Psoas muscle (tissue), 8 donors: ENCODE results near the gene PCSK4. TPM values are rescaled to one million over a fixed set of nuclear protein-coding genes. Genes with fewer than 3 reads are reported as not detected.
"Not testable (repeated sequence)": the region's sequence is repeated elsewhere in the genome, so short reads cannot be mapped to it uniquely, and the experiment has no call there.

Source experiments
- ATAC-seq, 4 donors: fragments of 200-7000 bp; cut with Tn5 transposase; one replicate each; pipeline ENCODE4 v1.9.1; 2020; ENCODE audit warnings: moderate library complexity in 3 of 4, mild to moderate bottlenecking in 2 of 4
- DNase-seq, 2 donors: peaks; one replicate each; pipeline ENCODE4 v3.0.0-alpha.2; 2020
- H3K27ac ChIP-seq: fragments of 200-600 bp; one replicate; pipeline ENCODE4 v1.8.0; 2022
- H3K27me3 ChIP-seq, 3 donors: fragments of 200-600 bp in 1 of 3; one replicate each; pipeline versions ENCODE4 v1.6.1 to v1.8.0; 2013 to 2022; ENCODE audit warnings: low read length in 2 of 3, mild to moderate bottlenecking in 2 of 3, moderate library complexity in 1 of 3; ENCODE audit not compliant: insufficient read depth in 3 of 3
- H3K36me3 ChIP-seq, 2 donors: fragments of 200-600 bp in 1 of 2; one replicate each; pipeline versions ENCODE4 v1.6.1 to v1.8.0; 2013 to 2022; ENCODE audit warnings: low read depth in 1 of 2, mild to moderate bottlenecking in 1 of 2, moderate library complexity in 1 of 2; ENCODE audit not compliant: insufficient read depth in 1 of 2
- H3K4me1 ChIP-seq: fragments of 200-600 bp; one replicate; pipeline ENCODE4 v1.8.0; 2022
- H3K4me3 ChIP-seq: fragments of 200-600 bp; one replicate; pipeline ENCODE4 v1.8.0; 2022; ENCODE audit warnings: mild to moderate bottlenecking
- H3K9me3 ChIP-seq: fragments of 200-600 bp; one replicate; pipeline ENCODE4 v1.8.0; 2022
- CTCF ChIP-seq: fragments of 200-600 bp; IDR thresholded peaks from one replicate; pipeline ENCODE4 v1.8.0; 2022; ENCODE audit warnings: antibody characterized with exemption
- WGBS, 3 donors: extraction: QIAGEN DNeasy Blood & Tissue Kit; methylation state at CpG; one replicate each; pipeline versions ENCODE4 v1.1.6 to v1.1.7; 2013; 5-methylcytosine and 5-hydroxymethylcytosine counted together
- intact Hi-C, 2 donors: fragments of 100-400 bp; cut with DNase I; formaldehyde crosslinking; loops; one replicate each; pipeline versions ENCODE4 v1.11.0 to v1.14.2; 2022
- polyA plus RNA-seq, 3 donors: library from polyadenylated mRNA; stranded (reverse); fragments of 200-250 nt; gene quantifications; one replicate each; pipeline ENCODE4 v1.2.3, GENCODE V29; 2013
- total RNA-seq, 4 donors: library from RNA; stranded (reverse); fragmentation: NEBNext Ultra II Directional in 2 of 4; extraction: Animal tissue kit (Norgen Biotek cat#: 25700) in 2 of 4; gene quantifications; one replicate each; pipeline versions ENCODE4 v1.2.1 to v1.2.4, GENCODE V29; 2021 to 2023
- donor health status: healthy with polysubstance abuse.
- donor health status: DM: no; HTN: no; CAD: no; lungs with moderate emphysema.
- donor health status: Bipolar disorder and iron deficiency.
- donor health status: healthy.
- donor health status: DM: yes; HTN: yes; CAD: no.
- donor health status: DM: no; HTN: no; CAD: no.
- donor health status: DM: no; HTN: no; CAD: no.
- donor health status: DM: yes; HTN: yes; CAD: no.

Gene PCSK4
- total and polyA plus RNA-seq, 7 donors = 0.57 to 1.5 (median 0.89) TPM

- Histone ChIP-seq H3K27me3 (no peaks in the 10 kb centered on the region), H3K27ac (peak within 1 kb of the TSS; percentile 75), H3K4me1 (peaks cover 15% of the 10 kb centered on the region), H3K9me3 (no peaks in the 10 kb centered on the region), H3K36me3 (peaks cover 0 to 18% of the 10 kb centered on the region in 2 donors), H3K4me3 (peak within 1 kb of the TSS; percentile 96)
- intact Hi-C loops = no loop called here
- DNase-seq = peak; percentile 93 to 97
- no peak for TF ChIP-seq CTCF
- 0 to 2% (median 1%) methylated on average over 61 to 71 of the region's 71 CpGs for WGBS, 3 donors
- ATAC-seq = peak; percentile 94 to 98 (median 97)
These were observed 11.0 kb downstream of the PCSK4 start, which contains the start of gene C19orf25 for GRCh38 chr19:1478934-1479707. TSS of gene C19orf25 (minus strand) at chr19:1479215. CDS start at chr19:1478903, 312 bp downstream.

GRCh38 chr19:1477056-1477455, 13.1 kb downstream of the PCSK4 start:
- 89 to 91% (median 90%) methylated on average over 9 of the region's 9 CpGs for WGBS, 3 donors
- H3K27ac ChIP-seq, H3K4me3 ChIP-seq, H3K9me3 ChIP-seq, intact Hi-C loops, ATAC-seq, DNase-seq: not testable (repeated sequence)
- peaks cover 22% of the 10 kb centered on the region for H3K4me1 ChIP-seq
- H3K36me3 ChIP-seq = peaks cover 0 to 18% of the 10 kb centered on the region in 2 donors
- peaks cover 0 to 15% (median 10%) of the 10 kb centered on the region in 3 donors for H3K27me3 ChIP-seq

GRCh38 chr19:1475751-1476437, 14.3 kb downstream of the PCSK4 start:
- Histone ChIP-seq H3K27ac (no peak overlapping the region), H3K9me3 (no peaks in the 10 kb centered on the region), H3K4me1 (peaks cover 28% of the 10 kb centered on the region), H3K4me3 (no peak overlapping the region), H3K36me3 (peaks cover 0 to 18% of the 10 kb centered on the region in 2 donors), H3K27me3 (peaks cover 0 to 27% (median 21%) of the 10 kb centered on the region in 3 donors)
- ATAC-seq = no peak
- WGBS, 3 donors = 88 to 90% (median 88%) methylated on average over 31 of the region's 31 CpGs
- intact Hi-C loops = no loop called here
- TF ChIP-seq CTCF = no peak
- peak in 1 of 2 donors; percentile 43 for DNase-seq

- Histone ChIP-seq H3K27me3 (peaks cover 0 to 37% (median 31%) of the 10 kb centered on the region in 3 donors), H3K4me1 (peaks cover 38% of the 10 kb centered on the region), H3K27ac (no peak overlapping the region), H3K36me3 (peaks cover 0 to 18% of the 10 kb centered on the region in 2 donors), H3K9me3 (no peaks in the 10 kb centered on the region), H3K4me3 (no peak overlapping the region)
- no peak for ATAC-seq
- no peak for TF ChIP-seq CTCF
- 82 to 94% (median 86%) methylated on average over 17 to 26 of the region's 26 CpGs for WGBS, 3 donors
- intact Hi-C loops = no loop called here
- peak; percentile 14 to 56 for DNase-seq
These were observed 15.3 kb downstream of the PCSK4 start for GRCh38 chr19:1474765-1475351.
